ENCODE measurements around the gene STAB2. TPM values are rescaled to one million over a fixed set of nuclear protein-coding genes. Genes with fewer than 3 reads are reported as not detected.
A peak's percentile ranks its signal among the peaks of the same experiment; 100 is the strongest.

STAB2 gene
- total RNA-seq, 1 donor from 2014 or later: not detected

GRCh38 chr12:103547376-103547775 lies 39.7 kb upstream of the STAB2 start:
- no peaks in the 10 kb centered on the region for H3K36me3 Mint-ChIP-seq (ENCODE audit: low read depth)
- no peak overlapping the region for H3K4me3 Mint-ChIP-seq (ENCODE audit: unreplicated experiment)
- H3K4me1 Mint-ChIP-seq (ENCODE audit: low read depth): no peaks in the 10 kb centered on the region
- no peak overlapping the region for H3K27ac Mint-ChIP-seq (ENCODE audit: unreplicated experiment)
- no peak for DNase-seq (ENCODE audit: low spot score)
- peaks cover 47% of the 10 kb centered on the region for H3K27me3 Mint-ChIP-seq (ENCODE audit: low read depth)
- TF ChIP-seq, protein P1, sequence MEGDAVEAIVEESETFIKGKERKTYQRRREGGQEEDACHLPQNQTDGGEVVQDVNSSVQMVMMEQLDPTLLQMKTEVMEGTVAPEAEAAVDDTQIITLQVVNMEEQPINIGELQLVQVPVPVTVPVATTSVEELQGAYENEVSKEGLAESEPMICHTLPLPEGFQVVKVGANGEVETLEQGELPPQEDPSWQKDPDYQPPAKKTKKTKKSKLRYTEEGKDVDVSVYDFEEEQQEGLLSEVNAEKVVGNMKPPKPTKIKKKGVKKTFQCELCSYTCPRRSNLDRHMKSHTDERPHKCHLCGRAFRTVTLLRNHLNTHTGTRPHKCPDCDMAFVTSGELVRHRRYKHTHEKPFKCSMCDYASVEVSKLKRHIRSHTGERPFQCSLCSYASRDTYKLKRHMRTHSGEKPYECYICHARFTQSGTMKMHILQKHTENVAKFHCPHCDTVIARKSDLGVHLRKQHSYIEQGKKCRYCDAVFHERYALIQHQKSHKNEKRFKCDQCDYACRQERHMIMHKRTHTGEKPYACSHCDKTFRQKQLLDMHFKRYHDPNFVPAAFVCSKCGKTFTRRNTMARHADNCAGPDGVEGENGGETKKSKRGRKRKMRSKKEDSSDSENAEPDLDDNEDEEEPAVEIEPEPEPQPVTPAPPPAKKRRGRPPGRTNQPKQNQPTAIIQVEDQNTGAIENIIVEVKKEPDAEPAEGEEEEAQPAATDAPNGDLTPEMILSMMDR (IDR thresholded peaks at IDR 0.05): no peak
- peaks cover 6% of the 10 kb centered on the region for H3K9me3 Mint-ChIP-seq (ENCODE audit: low read depth)

- TF ChIP-seq, protein P1 (IDR thresholded peaks at IDR 0.05): no peak
- Mint-ChIP-seq H3K9me3 (ENCODE audit: low read depth) (peaks cover 6% of the 10 kb centered on the region), H3K27ac (ENCODE audit: unreplicated experiment) (no peak overlapping the region), H3K4me3 (ENCODE audit: unreplicated experiment) (no peak overlapping the region), H3K36me3 (ENCODE audit: low read depth) (no peaks in the 10 kb centered on the region), H3K4me1 (ENCODE audit: low read depth) (no peaks in the 10 kb centered on the region), H3K27me3 (ENCODE audit: low read depth) (peaks cover 48% of the 10 kb centered on the region)
- no peak for DNase-seq (ENCODE audit: low spot score)
Measured at GRCh38 chr12:103547929-103548328, 39.1 kb upstream of the STAB2 start.

GRCh38 chr12:103548622-103549601 lies 38.2 kb upstream of the STAB2 start:
- no peaks in the 10 kb centered on the region for H3K4me1 Mint-ChIP-seq (ENCODE audit: low read depth)
- DNase-seq (ENCODE audit: low spot score): no peak

DNA sequence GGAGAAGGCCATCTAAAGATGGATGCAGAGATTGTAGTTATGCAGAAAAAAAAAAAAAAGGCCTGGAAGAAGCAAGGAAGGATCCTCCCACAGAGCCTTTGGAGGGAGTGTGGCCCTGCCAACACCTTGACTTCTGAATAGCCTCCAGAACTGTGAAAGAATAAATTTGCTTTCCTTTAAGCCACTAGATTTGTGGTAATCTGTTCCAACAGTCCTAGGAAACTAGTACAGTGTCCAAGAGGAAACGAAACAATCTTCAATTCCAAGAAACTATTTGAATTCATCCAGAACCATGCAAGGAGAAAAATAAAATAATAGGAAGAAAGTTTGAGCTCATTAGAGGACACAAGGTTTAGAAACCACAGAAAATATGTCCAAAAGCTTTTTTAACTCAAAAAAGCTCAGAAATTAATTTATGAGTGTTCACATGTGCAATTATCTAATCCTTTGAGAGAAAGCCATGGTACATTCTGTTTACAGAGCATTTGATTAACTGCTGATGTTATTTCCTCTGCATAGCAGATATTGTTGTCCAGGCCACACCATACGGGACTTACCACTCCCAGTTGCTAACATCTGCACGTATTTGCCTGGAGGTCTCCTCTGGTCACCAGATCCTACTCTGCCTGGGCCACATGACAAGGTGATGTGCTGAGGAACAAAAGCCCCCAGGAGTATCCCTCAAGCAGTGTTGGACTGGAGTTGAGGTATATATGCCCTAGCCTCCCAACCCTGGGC lies 30.0 kb upstream of the STAB2 start:
- peaks cover 3% of the 10 kb centered on the region for H3K9me3 Mint-ChIP-seq (ENCODE audit: low read depth)
- H3K36me3 Mint-ChIP-seq (ENCODE audit: low read depth): no peaks in the 10 kb centered on the region
- TF ChIP-seq, protein P1 (IDR thresholded peaks at IDR 0.05): no peak
- H3K4me3 Mint-ChIP-seq (ENCODE audit: unreplicated experiment): no peak overlapping the region
- DNase-seq (ENCODE audit: low spot score): no peak
- peaks cover 20% of the 10 kb centered on the region for H3K27me3 Mint-ChIP-seq (ENCODE audit: low read depth)
- no peak overlapping the region for H3K27ac Mint-ChIP-seq (ENCODE audit: unreplicated experiment)
- H3K4me1 Mint-ChIP-seq (ENCODE audit: low read depth): peaks cover 7% of the 10 kb centered on the region

More at GRCh38 chr12:103548622-103549601, 38.2 kb upstream of the STAB2 start:
- TF ChIP-seq, protein P1 (IDR thresholded peaks at IDR 0.05): peak; percentile 100
- Mint-ChIP-seq H3K9me3 (ENCODE audit: low read depth) (peaks cover 6% of the 10 kb centered on the region), H3K4me3 (ENCODE audit: unreplicated experiment) (no peak overlapping the region), H3K36me3 (ENCODE audit: low read depth) (no peaks in the 10 kb centered on the region), H3K27ac (ENCODE audit: unreplicated experiment) (no peak overlapping the region), H3K27me3 (ENCODE audit: low read depth) (peaks cover 52% of the 10 kb centered on the region)

GRCh38 chr12:103557628-103558010 lies 29.5 kb upstream of the STAB2 start:
- no peak overlapping the region for H3K4me3 Mint-ChIP-seq (ENCODE audit: unreplicated experiment)
- no peak overlapping the region for H3K27ac Mint-ChIP-seq (ENCODE audit: unreplicated experiment)
- peaks cover 3% of the 10 kb centered on the region for H3K9me3 Mint-ChIP-seq (ENCODE audit: low read depth)
- no peaks in the 10 kb centered on the region for H3K36me3 Mint-ChIP-seq (ENCODE audit: low read depth)
- peaks cover 17% of the 10 kb centered on the region for H3K27me3 Mint-ChIP-seq (ENCODE audit: low read depth)
- H3K4me1 Mint-ChIP-seq (ENCODE audit: low read depth): peaks cover 7% of the 10 kb centered on the region
- TF ChIP-seq, protein P1 (IDR thresholded peaks at IDR 0.05): no peak
- DNase-seq (ENCODE audit: low spot score): no peak

Data from chondrocyte (in vitro differentiated cells).